Measurements from ENCODE around the gene IRGC. TPM values are rescaled to one million over a fixed set of nuclear protein-coding genes. Genes with fewer than 3 reads are reported as not detected.

Gene IRGC
- total RNA-seq, 6 donors from 2014 or later = not detected

GRCh38 chr19:43718627-43719377, 2.9 kb downstream of the IRGC start:
- Histone ChIP-seq H3K27me3 (no peaks in the 10 kb centered on the region), H3K27ac (no peak overlapping the region), H3K9me3 (no peaks in the 10 kb centered on the region), H3K4me1 (no peaks in the 10 kb centered on the region), H3K36me3 (no peaks in the 10 kb centered on the region), H3K4me3 (no peak overlapping the region)
- ATAC-seq (ENCODE audit: low FRiP score in 2 of 2) (no peak), DNase-seq (peak in 1 of 2 donors; percentile 80)
- 92 to 94% methylated on average over 20 to 41 of the region's 60 CpGs for WGBS, 2 donors
- TF ChIP-seq EP300 (IDR thresholded peaks at IDR 0.05) (no peak), POLR2AphosphoS5 (IDR thresholded peaks at IDR 0.05) (no peak), POLR2A (IDR thresholded peaks at IDR 0.05) (no peak), CTCF (IDR thresholded peaks at IDR 0.05) (no peak)

GRCh38 chr19:43719378-43719868, 3.5 kb downstream of the IRGC start:
- no peaks in the 10 kb centered on the region for H3K36me3 ChIP-seq
- H3K4me1 ChIP-seq = no peaks in the 10 kb centered on the region
- H3K4me3 ChIP-seq = no peak overlapping the region
- no peak overlapping the region for H3K27ac ChIP-seq
- TF ChIP-seq EP300 (IDR thresholded peaks at IDR 0.05) (no peak), CTCF (IDR thresholded peaks at IDR 0.05) (no peak), POLR2AphosphoS5 (IDR thresholded peaks at IDR 0.05) (no peak), POLR2A (IDR thresholded peaks at IDR 0.05) (no peak)
- DNase-seq (peak in 1 of 2 donors; percentile 81), ATAC-seq (ENCODE audit: low FRiP score in 2 of 2) (no peak)
- H3K27me3 ChIP-seq = no peaks in the 10 kb centered on the region
- H3K9me3 ChIP-seq = no peaks in the 10 kb centered on the region
- 91 to 94% methylated on average over 31 to 37 of the region's 37 CpGs for WGBS, 2 donors

- no peak for DNase-seq
- 73% methylated on average over 5 of the region's 5 CpGs for WGBS, 2 donors
- no peak for TF ChIP-seq POLR2A (IDR thresholded peaks at IDR 0.05)
- H3K36me3 ChIP-seq = no peaks in the 10 kb centered on the region
- no peaks in the 10 kb centered on the region for H3K9me3 ChIP-seq
- H3K27ac ChIP-seq = no peak overlapping the region
- no peaks in the 10 kb centered on the region for H3K4me1 ChIP-seq
- no peak for ATAC-seq (ENCODE audit: low FRiP score in 2 of 2)
- H3K4me3 ChIP-seq = no peak overlapping the region
- no peaks in the 10 kb centered on the region for H3K27me3 ChIP-seq
Measured at GRCh38 chr19:43719918-43720317, 4.0 kb downstream of the IRGC start.

- Histone ChIP-seq H3K27ac (no peak overlapping the region), H3K36me3 (no peaks in the 10 kb centered on the region), H3K9me3 (no peaks in the 10 kb centered on the region), H3K27me3 (no peaks in the 10 kb centered on the region), H3K4me3 (no peak overlapping the region), H3K4me1 (no peaks in the 10 kb centered on the region)
- TF ChIP-seq CTCF (IDR thresholded peaks at IDR 0.05) (no peak), POLR2AphosphoS5 (IDR thresholded peaks at IDR 0.05) (no peak), POLR2A (IDR thresholded peaks at IDR 0.05) (no peak), EP300 (IDR thresholded peaks at IDR 0.05) (no peak)
- no peak for ATAC-seq (ENCODE audit: low FRiP score in 2 of 2)
- no peak for DNase-seq
- 89% methylated on average over 10 of the region's 10 CpGs for WGBS, 2 donors
Measured at GRCh38 chr19:43720936-43721335, 5.1 kb downstream of the IRGC start.

- ATAC-seq (ENCODE audit: low FRiP score in 2 of 2) (no peak), DNase-seq (no peak)
- no peak overlapping the region for H3K4me3 ChIP-seq
- no peaks in the 10 kb centered on the region for H3K27me3 ChIP-seq
- no peak overlapping the region for H3K27ac ChIP-seq
- no peaks in the 10 kb centered on the region for H3K36me3 ChIP-seq
- 70 to 78% methylated on average over 5 of the region's 5 CpGs for WGBS, 2 donors
- TF ChIP-seq CTCF (IDR thresholded peaks at IDR 0.05) (no peak), POLR2AphosphoS5 (IDR thresholded peaks at IDR 0.05) (no peak), EP300 (IDR thresholded peaks at IDR 0.05) (no peak), POLR2A (IDR thresholded peaks at IDR 0.05) (no peak)
- no peaks in the 10 kb centered on the region for H3K4me1 ChIP-seq
- no peaks in the 10 kb centered on the region for H3K9me3 ChIP-seq
Measured at GRCh38 chr19:43721469-43722048, 5.7 kb downstream of the IRGC start.

Data from upper lobe of left lung (tissue), 6 donors.